DND-41 (cell line): ENCODE measurements around the gene TMEM217.

ENCODE experiments used
- EZH2 ChIP-seq: IDR thresholded peaks from 3 replicates; pipeline ENCODE4 v1.6.1; 2012; ENCODE audit warnings: borderline replicate concordance, low read depth, mild to moderate bottlenecking, moderate library complexity, low read length, inconsistent platforms; ENCODE audit not compliant: severe bottlenecking
- TF ChIP-seq, protein P1 (sequence below): IDR thresholded peaks from 2 replicates; pipeline ENCODE4 v1.5.1; 2012; ENCODE audit warnings: borderline replicate concordance, low read length, moderate library complexity, mild to moderate bottlenecking; ENCODE audit not compliant: poor library complexity, severe bottlenecking; ENCODE audit errors: extremely low read depth

DNA sequence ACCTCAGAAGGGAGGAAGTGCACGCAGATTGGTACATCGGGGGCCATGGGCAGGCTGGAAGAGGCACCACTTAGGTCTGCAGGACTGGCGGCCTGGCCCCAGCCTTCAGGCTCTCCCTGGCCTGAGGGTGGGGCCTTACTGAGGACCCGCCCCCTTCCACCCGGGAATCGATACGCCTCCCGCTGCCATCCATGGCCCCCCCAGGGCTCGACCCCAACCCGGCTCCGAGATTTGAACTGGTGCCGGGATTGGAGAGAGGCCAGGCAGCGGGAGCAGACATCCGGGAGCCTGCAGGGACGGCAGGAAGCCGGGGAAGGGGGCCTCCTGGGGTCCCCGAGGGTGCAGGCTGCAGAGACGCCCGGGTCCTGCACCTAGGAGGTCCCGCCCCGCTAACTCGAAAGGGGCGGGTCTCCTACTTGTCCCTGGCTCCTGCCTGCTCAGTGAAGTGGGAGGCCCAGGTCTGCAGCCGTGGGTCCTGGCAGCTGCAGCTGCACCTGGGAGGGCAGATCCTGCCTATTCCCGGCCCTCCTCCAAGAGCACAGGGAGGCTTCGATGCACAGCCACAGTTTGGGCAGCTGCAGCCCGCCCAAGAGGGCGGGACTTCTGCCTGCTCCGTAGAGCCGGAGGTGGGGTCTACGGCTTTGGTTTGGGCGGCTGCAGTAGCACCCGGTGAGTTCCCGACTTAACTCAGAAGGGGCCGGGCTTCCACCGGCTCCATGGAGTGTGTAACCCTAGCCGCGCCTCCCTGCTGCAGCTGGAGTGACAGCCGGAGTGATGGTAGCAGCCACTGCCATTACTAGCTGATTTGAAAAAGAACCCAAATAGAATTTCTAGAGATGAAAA, 35.6 kb downstream of the TMEM217 start:
- TF ChIP-seq, protein P1, sequence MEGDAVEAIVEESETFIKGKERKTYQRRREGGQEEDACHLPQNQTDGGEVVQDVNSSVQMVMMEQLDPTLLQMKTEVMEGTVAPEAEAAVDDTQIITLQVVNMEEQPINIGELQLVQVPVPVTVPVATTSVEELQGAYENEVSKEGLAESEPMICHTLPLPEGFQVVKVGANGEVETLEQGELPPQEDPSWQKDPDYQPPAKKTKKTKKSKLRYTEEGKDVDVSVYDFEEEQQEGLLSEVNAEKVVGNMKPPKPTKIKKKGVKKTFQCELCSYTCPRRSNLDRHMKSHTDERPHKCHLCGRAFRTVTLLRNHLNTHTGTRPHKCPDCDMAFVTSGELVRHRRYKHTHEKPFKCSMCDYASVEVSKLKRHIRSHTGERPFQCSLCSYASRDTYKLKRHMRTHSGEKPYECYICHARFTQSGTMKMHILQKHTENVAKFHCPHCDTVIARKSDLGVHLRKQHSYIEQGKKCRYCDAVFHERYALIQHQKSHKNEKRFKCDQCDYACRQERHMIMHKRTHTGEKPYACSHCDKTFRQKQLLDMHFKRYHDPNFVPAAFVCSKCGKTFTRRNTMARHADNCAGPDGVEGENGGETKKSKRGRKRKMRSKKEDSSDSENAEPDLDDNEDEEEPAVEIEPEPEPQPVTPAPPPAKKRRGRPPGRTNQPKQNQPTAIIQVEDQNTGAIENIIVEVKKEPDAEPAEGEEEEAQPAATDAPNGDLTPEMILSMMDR, result peak; percentile 15
- TF ChIP-seq EZH2, result no peak
